ENCODE results near the gene RNF111.

The RNF111 gene

GRCh38 chr15:58987491-58988005 lies at the start of gene RNF111:
RNF111 (plus strand) TSS chr15:58987663; CDS start chr15:59030823, 43,160 bp downstream.
- no peaks in the 10 kb centered on the region for H3K9me3 ChIP-seq (ENCODE audit: control insufficient read depth, insufficient read depth, low read length)
- H3K27ac ChIP-seq (ENCODE audit: low read length), result no peak within 1 kb of the TSS
- DNase-seq (ENCODE audit: low read depth, low spot score), result peak; percentile 83
- no peaks in the 10 kb centered on the region for H3K36me3 ChIP-seq (ENCODE audit: control insufficient read depth, insufficient read depth, low read length)
- WGBS (ENCODE audit: insufficient coverage, insufficient read length), result no CpG with 5 or more reads among the region's 47 CpGs
- H3K27me3 ChIP-seq (ENCODE audit: control insufficient read depth, insufficient read depth, low read length), result no peaks in the 10 kb centered on the region
- H3K4me1 ChIP-seq (ENCODE audit: control insufficient read depth, insufficient read depth, low read length), result no peaks in the 10 kb centered on the region
- peak within 1 kb of the TSS; percentile 93 for H3K4me3 ChIP-seq (ENCODE audit: low read length)

DNA sequence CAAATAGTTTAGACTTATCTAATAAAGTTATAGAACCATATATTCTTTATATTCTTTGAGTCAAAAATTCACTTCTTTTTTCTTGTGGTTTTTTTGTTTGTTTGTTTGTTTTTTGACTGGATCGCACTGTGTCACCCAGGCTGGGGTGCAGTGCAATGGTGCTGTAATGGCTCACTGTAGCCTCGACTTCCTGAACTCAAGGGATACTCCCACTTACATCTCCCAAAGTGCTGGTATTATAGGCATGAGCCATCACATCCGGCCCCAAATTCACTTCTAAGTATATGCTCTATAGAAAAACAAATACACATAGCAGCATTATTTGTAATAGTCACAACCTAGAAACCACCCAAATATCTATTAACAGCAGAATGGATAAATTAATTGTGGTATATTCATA lies 40.3 kb upstream of the RNF111 start:
- Histone ChIP-seq H3K27ac (ENCODE audit: low read length) (no peak overlapping the region), H3K36me3 (ENCODE audit: control insufficient read depth, insufficient read depth, low read length) (no peaks in the 10 kb centered on the region), H3K4me1 (ENCODE audit: control insufficient read depth, insufficient read depth, low read length) (no peaks in the 10 kb centered on the region), H3K9me3 (ENCODE audit: control insufficient read depth, insufficient read depth, low read length) (no peaks in the 10 kb centered on the region), H3K4me3 (ENCODE audit: low read length) (no peak overlapping the region), H3K27me3 (ENCODE audit: control insufficient read depth, insufficient read depth, low read length) (no peaks in the 10 kb centered on the region)
- WGBS (ENCODE audit: insufficient coverage, insufficient read length), result no CpG with 5 or more reads among the region's 3 CpGs
- DNase-seq (ENCODE audit: low read depth, low spot score), result no peak

DNA sequence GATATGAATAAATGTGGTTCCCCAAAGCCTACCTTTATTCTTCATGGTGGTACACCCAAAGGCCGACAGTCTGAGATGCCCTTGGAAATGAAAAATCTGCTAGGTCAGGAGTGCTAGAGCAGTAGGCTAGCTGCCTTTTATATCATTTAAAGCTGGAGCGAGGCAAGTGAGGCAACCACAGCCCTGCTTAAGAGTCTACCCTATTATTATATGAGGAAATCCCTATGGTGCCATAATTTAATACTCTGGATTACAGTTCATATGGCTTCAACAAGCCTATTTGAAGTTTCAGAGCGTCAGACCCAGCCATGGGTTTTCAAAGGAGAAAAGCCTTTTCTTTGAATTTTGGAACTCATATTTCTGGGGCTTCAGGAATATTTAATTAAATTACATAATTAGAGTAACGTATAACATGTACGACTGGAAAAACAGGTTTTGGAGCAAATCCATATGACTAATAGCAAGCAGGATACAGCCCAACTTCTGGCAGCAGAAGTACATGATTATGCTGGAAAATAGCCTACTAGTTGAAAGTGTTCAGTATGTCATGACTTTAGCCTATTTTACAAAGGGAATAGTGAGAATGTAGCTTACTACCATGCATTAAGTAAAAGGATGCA lies 36.0 kb upstream of the RNF111 start:
- H3K27me3 ChIP-seq (ENCODE audit: control insufficient read depth, insufficient read depth, low read length), result no peaks in the 10 kb centered on the region
- H3K36me3 ChIP-seq (ENCODE audit: control insufficient read depth, insufficient read depth, low read length), result no peaks in the 10 kb centered on the region
- WGBS (ENCODE audit: insufficient coverage, insufficient read length), result no CpG with 5 or more reads among the region's 5 CpGs
- H3K4me1 ChIP-seq (ENCODE audit: control insufficient read depth, insufficient read depth, low read length), result no peaks in the 10 kb centered on the region; the same call in 1 of the 2 replicates
- DNase-seq (ENCODE audit: low read depth, low spot score), result no peak
- no peaks in the 10 kb centered on the region for H3K9me3 ChIP-seq (ENCODE audit: control insufficient read depth, insufficient read depth, low read length)
- no peak overlapping the region for H3K27ac ChIP-seq (ENCODE audit: low read length)
- no peak overlapping the region for H3K4me3 ChIP-seq (ENCODE audit: low read length)

GRCh38 chr15:58952751-58953150 lies 34.7 kb upstream of the RNF111 start:
- Histone ChIP-seq H3K9me3 (ENCODE audit: control insufficient read depth, insufficient read depth, low read length) (no peaks in the 10 kb centered on the region), H3K27ac (ENCODE audit: low read length) (no peak overlapping the region), H3K4me3 (ENCODE audit: low read length) (no peak overlapping the region), H3K4me1 (ENCODE audit: control insufficient read depth, insufficient read depth, low read length) (no peaks in the 10 kb centered on the region; the same call in 1 of the 2 replicates), H3K27me3 (ENCODE audit: control insufficient read depth, insufficient read depth, low read length) (no peaks in the 10 kb centered on the region), H3K36me3 (ENCODE audit: control insufficient read depth, insufficient read depth, low read length) (no peaks in the 10 kb centered on the region)
- no peak for DNase-seq (ENCODE audit: low read depth, low spot score)

DNA sequence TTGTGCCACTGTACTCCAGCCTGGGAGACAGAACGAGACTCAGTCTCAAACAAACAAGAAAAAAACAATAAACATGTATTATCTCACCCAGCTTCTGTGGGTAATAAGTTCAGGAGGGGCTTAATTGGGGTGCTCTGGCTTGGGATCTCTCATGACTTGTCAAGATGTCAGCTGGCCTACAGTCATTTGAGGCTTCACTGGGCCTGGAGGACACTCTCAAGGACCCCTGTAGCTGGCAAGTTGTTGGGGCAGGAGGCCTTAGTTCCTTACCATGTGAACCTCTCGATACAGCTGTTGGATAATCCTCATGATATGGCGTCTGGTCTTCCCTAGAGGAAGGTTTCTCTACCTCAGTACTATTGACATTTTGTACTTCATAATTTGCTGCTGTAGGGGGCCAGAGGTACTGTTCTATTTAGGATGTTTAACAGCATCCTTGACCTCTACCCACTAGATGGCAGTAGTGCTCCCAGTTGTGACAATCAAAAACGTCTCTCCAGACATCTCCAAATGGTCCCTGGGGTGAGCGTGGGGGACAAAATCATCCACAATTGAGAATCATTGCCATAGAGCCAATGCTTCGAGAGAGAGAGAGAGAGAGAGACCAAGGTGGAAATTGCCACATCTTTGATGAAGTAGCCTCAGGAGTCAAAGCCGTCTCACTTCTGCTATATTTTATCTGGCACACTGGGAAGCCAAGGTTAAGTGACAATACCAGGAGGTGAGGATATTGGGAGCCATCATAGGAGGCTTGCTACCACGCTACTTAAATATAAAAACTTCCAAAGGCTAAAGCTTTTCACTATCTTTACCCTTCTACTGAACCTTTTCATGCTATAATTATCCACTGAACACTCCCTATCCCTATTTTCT lies 30.1 kb upstream of the RNF111 start:
- DNase-seq (ENCODE audit: low read depth, low spot score), result peak; percentile 77
- H3K9me3 ChIP-seq (ENCODE audit: control insufficient read depth, insufficient read depth, low read length), result no peaks in the 10 kb centered on the region
- H3K4me3 ChIP-seq (ENCODE audit: low read length), result no peak overlapping the region
- no peaks in the 10 kb centered on the region for H3K27me3 ChIP-seq (ENCODE audit: control insufficient read depth, insufficient read depth, low read length)
- H3K36me3 ChIP-seq (ENCODE audit: control insufficient read depth, insufficient read depth, low read length), result no peaks in the 10 kb centered on the region
- no peak overlapping the region for H3K27ac ChIP-seq (ENCODE audit: low read length)
- H3K4me1 ChIP-seq (ENCODE audit: control insufficient read depth, insufficient read depth, low read length), result no peaks in the 10 kb centered on the region; the same call in 1 of the 2 replicates
- no CpG with 5 or more reads among the region's 8 CpGs for WGBS (ENCODE audit: insufficient coverage, insufficient read length)

- WGBS (ENCODE audit: insufficient coverage, insufficient read length), result no CpG with 5 or more reads among the region's 4 CpGs
- Histone ChIP-seq H3K27me3 (ENCODE audit: control insufficient read depth, insufficient read depth, low read length) (no peaks in the 10 kb centered on the region), H3K27ac (ENCODE audit: low read length) (no peak overlapping the region), H3K4me1 (ENCODE audit: control insufficient read depth, insufficient read depth, low read length) (no peaks in the 10 kb centered on the region), H3K9me3 (ENCODE audit: control insufficient read depth, insufficient read depth, low read length) (no peaks in the 10 kb centered on the region), H3K36me3 (ENCODE audit: control insufficient read depth, insufficient read depth, low read length) (no peaks in the 10 kb centered on the region), H3K4me3 (ENCODE audit: low read length) (no peak overlapping the region)
- DNase-seq (ENCODE audit: low read depth, low spot score), result no peak
These were observed 28.7 kb upstream of the RNF111 start for GRCh38 chr15:58958811-58959210.

DNA sequence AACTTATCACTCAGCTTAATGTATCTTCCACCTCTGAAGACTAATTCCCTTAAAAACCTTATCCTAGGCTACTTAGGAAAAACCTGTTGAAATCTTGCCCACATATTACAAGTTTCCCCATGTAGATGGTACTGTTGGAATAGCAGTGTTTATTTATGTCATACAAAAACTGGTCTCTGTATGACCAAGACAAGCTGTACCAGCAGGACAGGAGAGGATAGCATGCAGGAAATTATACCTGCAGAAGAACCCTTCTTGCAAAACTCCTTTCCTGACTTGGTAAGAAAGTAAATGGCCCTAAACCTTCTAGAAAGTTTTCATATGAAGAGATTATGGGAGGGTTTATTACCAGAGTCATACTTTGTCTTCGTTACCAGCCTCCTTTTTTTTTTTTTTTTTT lies 25.3 kb upstream of the RNF111 start:
- H3K4me1 ChIP-seq (ENCODE audit: control insufficient read depth, insufficient read depth, low read length), result no peaks in the 10 kb centered on the region
- H3K9me3 ChIP-seq (ENCODE audit: control insufficient read depth, insufficient read depth, low read length), result no peaks in the 10 kb centered on the region
- H3K27ac ChIP-seq (ENCODE audit: low read length), result no peak overlapping the region
- no CpG with 5 or more reads among the region's 1 CpG for WGBS (ENCODE audit: insufficient coverage, insufficient read length)
- no peaks in the 10 kb centered on the region for H3K36me3 ChIP-seq (ENCODE audit: control insufficient read depth, insufficient read depth, low read length)
- no peak overlapping the region for H3K4me3 ChIP-seq (ENCODE audit: low read length)
- DNase-seq (ENCODE audit: low read depth, low spot score), result no peak
- H3K27me3 ChIP-seq (ENCODE audit: control insufficient read depth, insufficient read depth, low read length), result no peaks in the 10 kb centered on the region

GRCh38 chr15:58962662-58963565 lies 24.5 kb upstream of the RNF111 start:
- Histone ChIP-seq H3K4me3 (ENCODE audit: low read length) (no peak overlapping the region), H3K9me3 (ENCODE audit: control insufficient read depth, insufficient read depth, low read length) (no peaks in the 10 kb centered on the region), H3K36me3 (ENCODE audit: control insufficient read depth, insufficient read depth, low read length) (no peaks in the 10 kb centered on the region), H3K27me3 (ENCODE audit: control insufficient read depth, insufficient read depth, low read length) (no peaks in the 10 kb centered on the region), H3K27ac (ENCODE audit: low read length) (no peak overlapping the region), H3K4me1 (ENCODE audit: control insufficient read depth, insufficient read depth, low read length) (no peaks in the 10 kb centered on the region)
- no CpG with 5 or more reads among the region's 8 CpGs for WGBS (ENCODE audit: insufficient coverage, insufficient read length)
- DNase-seq (ENCODE audit: low read depth, low spot score), result no peak

DNA sequence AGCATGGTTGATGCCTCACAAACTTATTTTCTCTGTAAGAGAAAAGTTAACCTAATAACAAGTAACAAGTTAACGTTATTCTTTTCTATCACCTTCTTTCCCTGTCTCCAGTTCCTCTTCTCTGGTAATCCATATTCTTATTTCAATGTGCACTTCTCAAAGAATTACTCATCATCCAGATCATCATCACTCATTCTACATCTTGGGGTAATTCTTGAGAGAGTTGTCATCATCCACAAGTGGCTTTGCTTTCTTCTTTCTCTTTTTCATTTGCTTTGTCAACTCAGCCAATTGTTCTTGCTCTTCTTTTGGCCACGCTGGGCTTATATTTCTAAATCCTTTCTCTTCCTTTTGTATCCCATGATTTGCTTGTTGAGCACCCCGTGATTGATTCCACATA lies 20.8 kb upstream of the RNF111 start:
- DNase-seq (ENCODE audit: low read depth, low spot score), result no peak
- no peaks in the 10 kb centered on the region for H3K4me1 ChIP-seq (ENCODE audit: control insufficient read depth, insufficient read depth, low read length)
- no CpG with 5 or more reads among the region's 3 CpGs for WGBS (ENCODE audit: insufficient coverage, insufficient read length)
- no peaks in the 10 kb centered on the region for H3K36me3 ChIP-seq (ENCODE audit: control insufficient read depth, insufficient read depth, low read length)
- H3K9me3 ChIP-seq (ENCODE audit: control insufficient read depth, insufficient read depth, low read length), result no peaks in the 10 kb centered on the region
- H3K27me3 ChIP-seq (ENCODE audit: control insufficient read depth, insufficient read depth, low read length), result no peaks in the 10 kb centered on the region
- no peak overlapping the region for H3K4me3 ChIP-seq (ENCODE audit: low read length)
- H3K27ac ChIP-seq (ENCODE audit: low read length), result no peak overlapping the region

- no peaks in the 10 kb centered on the region for H3K9me3 ChIP-seq (ENCODE audit: control insufficient read depth, insufficient read depth, low read length)
- H3K36me3 ChIP-seq (ENCODE audit: control insufficient read depth, insufficient read depth, low read length), result no peaks in the 10 kb centered on the region
- no CpG with 5 or more reads among the region's 2 CpGs for WGBS (ENCODE audit: insufficient coverage, insufficient read length)
- H3K4me3 ChIP-seq (ENCODE audit: low read length), result no peak overlapping the region
- no peak for DNase-seq (ENCODE audit: low read depth, low spot score)
- no peaks in the 10 kb centered on the region for H3K27me3 ChIP-seq (ENCODE audit: control insufficient read depth, insufficient read depth, low read length)
- H3K4me1 ChIP-seq (ENCODE audit: control insufficient read depth, insufficient read depth, low read length), result no peaks in the 10 kb centered on the region
- no peak overlapping the region for H3K27ac ChIP-seq (ENCODE audit: low read length)
These were observed 20.0 kb upstream of the RNF111 start for GRCh38 chr15:58967479-58967878.

Data from iPS DF 6.9 (cell line).